ENCODE measurements around the gene PHF21B. TPM values are rescaled to one million over a fixed set of nuclear protein-coding genes. Genes with fewer than 3 reads are reported as not detected.

PHF21B gene
- total RNA-seq, 1 donor from 2014 or later = 6.7 TPM

GRCh38 chr22:44894782-44895181, 115.0 kb downstream of the PHF21B start:
- Histone ChIP-seq H3K4me3 (no peak overlapping the region), H3K36me3 (no peaks in the 10 kb centered on the region), H3K4me2 (no peak overlapping the region), H3K9me3 (ENCODE audit: low read depth) (no peaks in the 10 kb centered on the region), H3K9ac (no peak overlapping the region), H4K20me1 (ENCODE audit: low read depth) (no peaks in the 10 kb centered on the region), H2AFZ (replicated peaks) (no peak overlapping the region), H3K27ac (no peak overlapping the region), H3K79me2 (ENCODE audit: low read depth) (no peaks in the 10 kb centered on the region), H3K27me3 (no peaks in the 10 kb centered on the region), H3K4me1 (no peaks in the 10 kb centered on the region), H3F3A (ENCODE audit: low read depth) (no peaks in the 10 kb centered on the region)
- Mint-ChIP-seq H3K4me3 (no peak overlapping the region), H3K36me3 (peaks cover 33% of the 10 kb centered on the region), H3K4me1 (no peaks in the 10 kb centered on the region), H3K27ac (no peak overlapping the region), H3K9me3 (no peaks in the 10 kb centered on the region), H3K27me3 (ENCODE audit: insufficient read depth, low read depth) (no peaks in the 10 kb centered on the region)
- no peak for DNase-seq (ENCODE audit: low spot score)
- TF ChIP-seq EZH2 (IDR thresholded peaks at IDR 0.05) (no peak), CTCF (IDR thresholded peaks at IDR 0.05) (no peak), EZH2phosphoT487 (IDR thresholded peaks at IDR 0.05) (no peak)

GRCh38 chr22:44894321-44894720, 115.5 kb downstream of the PHF21B start:
- Mint-ChIP-seq H3K4me1 (no peaks in the 10 kb centered on the region), H3K27ac (no peak overlapping the region), H3K36me3 (peaks cover 35% of the 10 kb centered on the region), H3K4me3 (no peak overlapping the region), H3K9me3 (no peaks in the 10 kb centered on the region), H3K27me3 (ENCODE audit: insufficient read depth, low read depth) (no peaks in the 10 kb centered on the region)
- H3K27ac ChIP-seq = no peak overlapping the region
- no peak overlapping the region for H2AFZ ChIP-seq (replicated peaks)
- no peak overlapping the region for H3K4me2 ChIP-seq
- no peaks in the 10 kb centered on the region for H3K9me3 ChIP-seq (ENCODE audit: low read depth)
- peaks cover 2% of the 10 kb centered on the region for H4K20me1 ChIP-seq (ENCODE audit: low read depth)
- no peaks in the 10 kb centered on the region for H3K27me3 ChIP-seq
- DNase-seq (ENCODE audit: low spot score) = no peak
- H3K36me3 ChIP-seq = no peaks in the 10 kb centered on the region
- H3K4me1 ChIP-seq = no peaks in the 10 kb centered on the region
- H3K4me3 ChIP-seq = no peak overlapping the region
- no peak overlapping the region for H3K9ac ChIP-seq
- no peaks in the 10 kb centered on the region for H3F3A ChIP-seq (ENCODE audit: low read depth)
- no peaks in the 10 kb centered on the region for H3K79me2 ChIP-seq (ENCODE audit: low read depth)
- no peak for TF ChIP-seq EZH2 (IDR thresholded peaks at IDR 0.05)
- no peak for TF ChIP-seq CTCF (IDR thresholded peaks at IDR 0.05)
- TF ChIP-seq EZH2phosphoT487 (IDR thresholded peaks at IDR 0.05) = no peak

- no peak overlapping the region for H3K4me2 ChIP-seq
- no peaks in the 10 kb centered on the region for H3K79me2 ChIP-seq (ENCODE audit: low read depth)
- H3K9ac ChIP-seq = no peak overlapping the region
- no peaks in the 10 kb centered on the region for H3K9me3 Mint-ChIP-seq
- no peaks in the 10 kb centered on the region for H3F3A ChIP-seq (ENCODE audit: low read depth)
- H3K27me3 Mint-ChIP-seq (ENCODE audit: insufficient read depth, low read depth) = no peaks in the 10 kb centered on the region
- no peak overlapping the region for H3K4me3 Mint-ChIP-seq
- no peak for DNase-seq (ENCODE audit: low spot score)
- no peaks in the 10 kb centered on the region for H3K4me1 ChIP-seq
- TF ChIP-seq EZH2phosphoT487 (IDR thresholded peaks at IDR 0.05) (no peak), EZH2 (IDR thresholded peaks at IDR 0.05) (no peak)
- peaks cover 33% of the 10 kb centered on the region for H3K36me3 Mint-ChIP-seq
- no peaks in the 10 kb centered on the region for H3K9me3 ChIP-seq (ENCODE audit: low read depth)
- H3K27ac ChIP-seq = no peak overlapping the region
- H3K27me3 ChIP-seq = no peaks in the 10 kb centered on the region
- no peaks in the 10 kb centered on the region for H3K4me1 Mint-ChIP-seq
- peaks cover 4% of the 10 kb centered on the region for H4K20me1 ChIP-seq (ENCODE audit: low read depth)
- no peaks in the 10 kb centered on the region for H3K36me3 ChIP-seq
- no peak overlapping the region for H2AFZ ChIP-seq (replicated peaks)
- H3K27ac Mint-ChIP-seq = peak overlapping the region; percentile 70
- H3K4me3 ChIP-seq = no peak overlapping the region
These were observed 116.1 kb downstream of the PHF21B start for GRCh38 chr22:44893731-44894080.

GRCh38 chr22:44892803-44893730, 116.7 kb downstream of the PHF21B start:
- H2AFZ ChIP-seq (replicated peaks) = no peak overlapping the region
- H4K20me1 ChIP-seq (ENCODE audit: low read depth) = peaks cover 4% of the 10 kb centered on the region
- H3F3A ChIP-seq (ENCODE audit: low read depth) = no peaks in the 10 kb centered on the region
- H3K4me3 ChIP-seq = no peak overlapping the region
- no peaks in the 10 kb centered on the region for H3K27me3 Mint-ChIP-seq (ENCODE audit: insufficient read depth, low read depth)
- H3K27ac ChIP-seq = no peak overlapping the region
- H3K4me1 Mint-ChIP-seq = no peaks in the 10 kb centered on the region
- no peaks in the 10 kb centered on the region for H3K36me3 ChIP-seq
- TF ChIP-seq EZH2 (IDR thresholded peaks at IDR 0.05) (no peak), EZH2phosphoT487 (IDR thresholded peaks at IDR 0.05) (no peak), CTCF (IDR thresholded peaks at IDR 0.05) (no peak)
- H3K36me3 Mint-ChIP-seq = peaks cover 29% of the 10 kb centered on the region
- H3K4me2 ChIP-seq = no peak overlapping the region
- H3K4me1 ChIP-seq = no peaks in the 10 kb centered on the region
- H3K27me3 ChIP-seq = no peaks in the 10 kb centered on the region
- no peaks in the 10 kb centered on the region for H3K9me3 Mint-ChIP-seq
- no peaks in the 10 kb centered on the region for H3K79me2 ChIP-seq (ENCODE audit: low read depth)
- DNase-seq (ENCODE audit: low spot score) = no peak
- H3K9me3 ChIP-seq (ENCODE audit: low read depth) = no peaks in the 10 kb centered on the region
- H3K9ac ChIP-seq = no peak overlapping the region
- no peak overlapping the region for H3K27ac Mint-ChIP-seq
- H3K4me3 Mint-ChIP-seq = no peak overlapping the region

Data from neural progenitor cell (in vitro differentiated cells).